ENCODE results near the gene FKRP. TPM values are rescaled to one million over a fixed set of nuclear protein-coding genes. Genes with fewer than 3 reads are reported as not detected.

FKRP gene
- total and polyA plus RNA-seq, 2 of the 13 experiments (the other 11 are each of a cell fraction or from before 2014, with no cell fraction given) = 7.3 to 9.8 TPM

- TF ChIP-seq GLI4 (CRISPR knock-in tag; IDR thresholded peaks at IDR 0.05; ENCODE audit: borderline replicate concordance) (no peak), ZNF44 (CRISPR knock-in tag; IDR thresholded peaks at IDR 0.05) (no peak), RNF219 (CRISPR knock-in tag; IDR thresholded peaks at IDR 0.05) (no peak), SRSF9 (IDR thresholded peaks at IDR 0.05; ENCODE audit: borderline replicate concordance, insufficient read depth, low read depth, low read length, poor library complexity, severe bottlenecking) (no peak), ZMYM3 (CRISPR knock-in tag; IDR thresholded peaks at IDR 0.05) (peak; percentile 98), JDP2 (CRISPR knock-in tag; IDR thresholded peaks at IDR 0.05; ENCODE audit: borderline replicate concordance) (no peak), ERF (CRISPR knock-in tag; IDR thresholded peaks at IDR 0.05) (0 out of 2 replicates have a peak, but pooled peaks have one; percentile 7), MEF2D (CRISPR knock-in tag; IDR thresholded peaks at IDR 0.05) (no peak), SRF (IDR thresholded peaks at IDR 0.05; ENCODE audit: low read depth, low read length) (no peak), ZNF609 (CRISPR knock-in tag; IDR thresholded peaks at IDR 0.05; ENCODE audit: borderline replicate concordance) (peak; percentile 54; the same call in 1 of the 2 replicates), ZFP36 (IDR thresholded peaks at IDR 0.05; ENCODE audit: borderline replicate concordance, low read depth, low read length, partially characterized antibody) (peak; percentile 99), ZBTB14 (CRISPR knock-in tag; IDR thresholded peaks at IDR 0.05) (no peak), ZNF639 (CRISPR knock-in tag; conservative IDR thresholded peaks at IDR 0.05) (no peak), MED1 (CRISPR knock-in tag; IDR thresholded peaks at IDR 0.05) (no peak), ZSCAN22 (CRISPR knock-in tag; IDR thresholded peaks at IDR 0.05) (no peak), SNAPC5 (CRISPR knock-in tag; IDR thresholded peaks at IDR 0.05; ENCODE audit: borderline replicate concordance) (no peak), THYN1 (CRISPR knock-in tag; IDR thresholded peaks at IDR 0.05; ENCODE audit: borderline replicate concordance, low read depth) (no peak), MLLT10 (CRISPR knock-in tag; IDR thresholded peaks at IDR 0.05) (no peak), ZSCAN9 (CRISPR knock-in tag; IDR thresholded peaks at IDR 0.05; ENCODE audit: borderline replicate concordance) (no peak; the same call in 1 of the 2 replicates), CBFB (CRISPR knock-in tag; IDR thresholded peaks at IDR 0.05) (no peak), NR3C1 (CRISPR knock-in tag; IDR thresholded peaks at IDR 0.05) (no peak)
Observed at GRCh38 chr19:46713781-46714443, 31.9 kb upstream of the FKRP start (continued).
